Activated naive CD4-positive, alpha-beta T cell (primary cell): ENCODE results near the gene TMPRSS11D.

Experiments used
- DNase-seq, 4 experiments: peaks; one replicate each; lab custom pipeline; 2025; lab: John Stamatoyannopoulos, UW

Gene TMPRSS11D, protein sequence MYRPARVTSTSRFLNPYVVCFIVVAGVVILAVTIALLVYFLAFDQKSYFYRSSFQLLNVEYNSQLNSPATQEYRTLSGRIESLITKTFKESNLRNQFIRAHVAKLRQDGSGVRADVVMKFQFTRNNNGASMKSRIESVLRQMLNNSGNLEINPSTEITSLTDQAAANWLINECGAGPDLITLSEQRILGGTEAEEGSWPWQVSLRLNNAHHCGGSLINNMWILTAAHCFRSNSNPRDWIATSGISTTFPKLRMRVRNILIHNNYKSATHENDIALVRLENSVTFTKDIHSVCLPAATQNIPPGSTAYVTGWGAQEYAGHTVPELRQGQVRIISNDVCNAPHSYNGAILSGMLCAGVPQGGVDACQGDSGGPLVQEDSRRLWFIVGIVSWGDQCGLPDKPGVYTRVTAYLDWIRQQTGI

DNA sequence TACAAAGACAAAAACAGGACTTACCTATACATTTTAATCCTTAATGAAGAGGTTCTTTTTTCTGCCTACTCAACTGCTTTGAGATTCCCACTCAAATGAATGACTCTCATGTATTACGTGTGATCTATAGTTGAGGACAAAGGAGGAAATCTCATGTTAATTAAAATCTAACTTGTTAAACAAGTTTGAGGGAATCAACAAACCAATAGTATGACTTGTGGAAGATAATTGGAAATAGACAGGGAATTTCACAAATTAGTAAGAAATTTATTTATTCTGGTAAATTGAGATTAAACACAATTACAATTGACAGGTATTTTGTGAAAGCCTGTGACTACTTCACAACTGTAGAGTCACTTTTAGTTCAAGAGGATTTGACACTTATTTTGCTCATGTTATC is at the start of gene TMPRSS11D:
Gene TMPRSS11D (minus strand): TSS at position 101 of the 400 bp plus-strand sequence. CDS start 69 bp downstream, at position 32.
- DNase-seq: no peak

DNA sequence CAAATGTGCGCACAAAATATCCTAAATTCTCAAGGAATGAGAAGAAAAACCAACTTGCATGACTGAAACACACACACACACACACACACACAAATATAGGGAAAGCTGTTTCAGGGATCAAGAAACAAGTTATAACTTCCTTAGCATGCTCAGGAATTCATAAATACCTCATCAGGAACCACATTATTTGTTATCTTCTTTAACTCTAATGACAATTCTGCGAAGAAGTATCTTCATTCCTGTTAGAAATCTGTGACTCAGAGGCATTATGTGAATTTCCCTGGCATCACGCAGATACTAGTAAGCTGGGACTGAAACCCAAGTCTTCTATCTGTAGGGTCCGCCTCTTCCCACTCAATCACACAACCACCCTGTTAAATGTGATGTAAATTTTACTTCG is 49.2 kb upstream of the TMPRSS11D start:
- DNase-seq: no peak

DNA sequence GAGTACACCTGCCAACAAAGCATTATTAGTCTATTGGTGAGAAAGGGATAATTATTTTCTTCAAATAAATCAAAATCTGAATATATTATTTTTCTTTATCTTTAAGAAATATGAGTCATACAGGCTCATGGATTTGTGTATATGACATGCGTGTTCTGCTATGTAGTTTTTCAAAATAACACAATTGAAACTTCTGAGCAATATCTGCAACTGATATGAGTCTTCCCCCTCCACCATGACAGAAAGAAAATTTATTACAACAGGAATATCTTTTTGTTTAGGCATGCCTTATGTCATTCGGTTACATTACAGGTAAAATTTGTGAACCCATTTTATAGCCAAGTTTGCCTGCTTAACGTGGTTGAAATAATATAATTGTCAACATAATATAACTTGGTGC is 47.5 kb upstream of the TMPRSS11D start:
- DNase-seq: no peak

DNA sequence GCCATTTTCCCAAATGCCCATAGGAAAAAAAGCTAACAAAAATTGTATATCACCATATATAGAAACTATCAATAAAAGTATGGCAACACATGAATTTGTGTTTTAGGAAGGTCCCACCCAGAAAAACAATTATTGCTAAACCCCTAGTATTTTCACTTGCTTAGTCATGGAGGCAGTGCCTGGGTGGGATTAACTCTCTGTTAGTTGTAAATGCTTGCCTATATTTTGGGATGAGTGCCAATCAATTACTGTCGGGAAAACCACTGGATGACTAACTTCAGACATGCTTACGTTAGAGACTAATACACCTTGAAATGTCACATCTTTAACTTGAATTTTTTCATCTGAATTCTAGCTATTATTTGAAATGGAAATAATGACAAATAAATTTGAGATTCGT is 45.6 kb upstream of the TMPRSS11D start:
- no peak for DNase-seq

DNA sequence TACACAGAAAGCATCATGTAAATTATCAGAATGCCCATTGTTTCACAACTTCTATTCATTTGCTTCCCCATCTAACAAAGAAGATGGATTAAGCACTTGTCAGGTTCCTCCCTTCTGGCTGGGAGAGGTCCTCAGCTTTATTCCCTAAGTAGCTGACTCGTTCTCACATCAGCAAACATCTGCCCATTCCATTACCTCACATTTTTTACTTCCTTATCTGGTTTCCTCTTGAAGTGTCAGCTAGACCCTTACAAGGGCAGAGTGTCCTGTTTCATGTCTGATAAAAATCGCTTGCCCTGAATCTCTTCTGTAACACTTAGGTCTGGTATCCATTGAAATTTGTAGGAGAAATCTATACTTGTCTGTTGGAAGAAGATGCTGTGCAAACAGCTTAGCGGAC is 44.7 kb upstream of the TMPRSS11D start:
- DNase-seq: no peak

GRCh38 chr4:67927251-67927650 is 43.4 kb upstream of the TMPRSS11D start:
- no peak for DNase-seq

DNA sequence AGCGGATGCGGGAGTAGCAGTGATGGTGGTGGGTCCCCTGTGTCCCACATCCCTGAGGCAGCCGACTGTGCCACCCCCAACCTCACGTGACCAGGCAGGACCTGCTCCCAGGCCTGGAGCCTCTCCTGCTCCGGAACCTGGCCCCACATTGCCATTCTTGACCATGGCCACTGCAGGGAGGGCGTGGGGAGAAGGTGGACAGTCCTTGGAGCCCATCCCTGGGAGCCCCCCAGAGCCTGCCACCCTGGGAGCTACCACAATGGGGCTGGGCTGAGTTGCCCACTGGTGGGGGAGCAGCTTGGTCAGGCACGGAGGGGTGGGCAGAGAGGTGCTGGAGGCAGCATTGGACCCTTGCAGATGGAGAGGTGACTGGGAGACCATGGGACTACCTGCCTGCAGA is 42.7 kb upstream of the TMPRSS11D start:
- DNase-seq: no peak

DNA sequence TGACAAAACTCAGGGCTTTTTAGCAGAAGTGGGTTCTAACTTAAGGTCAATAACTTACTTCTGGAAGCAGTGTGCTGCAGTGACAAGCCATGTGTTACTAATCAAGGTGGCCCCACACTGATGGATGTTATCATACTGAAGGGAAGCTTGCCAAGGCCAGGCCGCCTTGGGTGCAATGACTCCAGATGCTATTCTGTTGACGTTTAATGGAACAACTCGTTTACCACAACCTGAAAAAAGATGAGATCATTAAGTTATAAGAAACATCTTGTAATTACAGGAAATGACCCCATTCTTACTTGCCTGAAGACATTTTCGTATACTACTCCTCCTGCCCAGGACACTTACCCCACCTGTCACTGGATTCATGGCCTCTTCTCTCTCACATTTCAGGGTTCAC is 38.9 kb upstream of the TMPRSS11D start:
- DNase-seq: no peak

DNA sequence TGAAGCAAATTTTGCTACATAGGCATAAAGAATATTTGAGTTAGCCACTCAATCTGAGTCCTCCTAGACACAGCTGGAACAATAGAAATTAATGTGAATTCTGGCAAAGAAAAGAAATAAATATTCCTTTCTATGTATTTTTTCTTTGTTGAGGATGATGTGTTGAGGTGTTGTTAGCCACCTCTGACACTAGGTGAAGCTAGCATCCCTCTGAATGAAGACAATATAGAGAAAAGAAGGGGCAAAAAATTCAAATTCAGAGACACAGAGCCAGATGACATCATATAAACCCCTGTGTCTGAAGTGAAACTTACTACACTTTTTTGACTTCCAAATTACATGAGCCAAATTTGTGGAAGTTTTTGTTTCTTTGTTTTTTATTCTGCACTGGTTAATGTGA is 34.6 kb upstream of the TMPRSS11D start:
- no peak for DNase-seq

DNA sequence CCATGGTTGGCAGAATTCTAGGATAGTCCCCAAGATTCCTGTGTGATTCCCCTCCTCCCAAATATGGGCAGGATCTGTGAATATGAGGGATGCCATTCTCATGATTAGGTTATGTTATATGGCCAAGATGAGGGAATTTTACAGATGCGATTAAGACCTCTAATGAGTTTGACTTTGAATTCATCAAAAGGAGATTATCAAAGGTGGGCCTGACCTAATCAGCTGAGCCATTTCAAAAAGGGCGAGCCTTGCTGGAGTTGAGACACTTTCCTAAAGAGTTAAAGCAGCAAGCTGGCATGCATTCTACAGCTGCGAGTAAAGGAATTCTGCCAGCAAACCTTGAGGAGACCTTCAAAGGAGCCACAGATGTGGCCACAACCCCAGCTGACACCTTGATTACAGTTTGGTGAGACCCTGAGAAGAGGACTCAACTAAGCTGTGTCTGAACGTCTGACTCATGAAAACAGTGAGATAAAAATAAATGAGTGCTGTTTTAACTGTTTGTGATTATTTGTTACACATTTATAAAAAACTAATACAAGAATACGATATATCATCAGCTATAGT is 31.7 kb upstream of the TMPRSS11D start:
- DNase-seq: no peak

- no peak for DNase-seq
Measured at GRCh38 chr4:67912080-67912479, 28.3 kb upstream of the TMPRSS11D start.

- DNase-seq: no peak
Measured at GRCh38 chr4:67911638-67912037, 27.8 kb upstream of the TMPRSS11D start.

DNA sequence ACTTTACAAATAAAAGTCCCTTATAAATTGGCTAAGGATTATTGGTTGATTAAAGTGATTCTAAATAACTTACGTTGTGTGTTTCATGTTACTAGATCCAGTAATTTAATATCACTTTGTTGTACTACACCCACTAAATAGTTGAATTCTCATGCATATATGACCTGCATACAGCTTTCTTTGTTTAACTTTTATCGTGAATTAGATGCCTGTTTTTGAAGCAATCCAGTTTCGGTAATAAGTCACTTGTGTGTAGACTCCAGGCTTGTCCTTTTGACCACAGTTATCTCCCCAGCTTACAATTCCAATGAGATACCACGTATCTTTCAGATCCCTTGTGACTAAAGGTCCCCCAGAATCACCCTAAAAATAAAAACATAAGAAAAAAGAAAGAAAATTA is 27.3 kb upstream of the TMPRSS11D start:
- DNase-seq: no peak

GRCh38 chr4:67910585-67910905 is 26.7 kb upstream of the TMPRSS11D start:
- DNase-seq: no peak

GRCh38 chr4:67909905-67910584 is 26.2 kb upstream of the TMPRSS11D start:
- no peak for DNase-seq

GRCh38 chr4:67907650-67908049 is 23.8 kb upstream of the TMPRSS11D start:
- DNase-seq: no peak

DNA sequence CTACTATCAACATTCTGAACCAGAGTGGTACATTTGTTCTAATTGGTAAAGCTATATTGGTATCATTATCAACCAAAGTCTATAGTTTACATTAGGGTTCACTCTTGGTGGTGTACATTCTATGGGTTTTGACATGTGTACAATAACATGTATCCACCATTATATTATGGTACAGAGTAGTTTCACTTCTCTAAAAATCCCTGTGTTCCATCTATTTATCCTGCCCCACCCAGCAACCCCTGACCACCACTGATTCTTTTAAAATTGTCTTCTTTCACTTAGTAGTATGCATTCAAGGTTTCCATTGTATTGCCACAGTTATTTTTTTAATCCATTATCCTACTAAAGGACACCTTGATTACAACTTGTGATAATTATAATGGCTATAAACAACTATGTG is 15.3 kb upstream of the TMPRSS11D start:
- DNase-seq: no peak

- no peak for DNase-seq
Measured at GRCh38 chr4:67897686-67898085, 13.9 kb upstream of the TMPRSS11D start.

- no peak for DNase-seq
Measured at GRCh38 chr4:67896421-67897065, 12.7 kb upstream of the TMPRSS11D start.

DNA sequence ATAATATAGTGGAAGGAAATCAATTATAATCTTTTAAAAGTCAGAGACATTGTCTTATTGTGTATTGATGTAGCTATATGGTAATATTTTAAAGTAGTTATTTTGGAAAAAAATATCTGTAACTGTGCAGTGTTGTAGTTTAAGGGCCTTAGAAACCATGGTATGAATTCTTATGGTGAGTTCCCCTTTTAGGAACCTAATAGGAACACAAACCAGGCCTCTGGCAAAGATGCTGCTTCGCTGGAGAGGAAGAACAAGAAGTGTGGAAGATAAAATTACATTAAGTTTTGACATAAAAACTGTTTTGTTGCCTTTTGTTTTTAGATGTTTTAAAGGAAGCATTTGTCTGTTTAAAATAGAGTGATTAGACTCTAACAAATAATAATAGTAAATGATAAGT is 10.9 kb upstream of the TMPRSS11D start:
- DNase-seq: no peak

- DNase-seq: no peak
Measured at GRCh38 chr4:67892905-67893304, 9.1 kb upstream of the TMPRSS11D start.

DNA sequence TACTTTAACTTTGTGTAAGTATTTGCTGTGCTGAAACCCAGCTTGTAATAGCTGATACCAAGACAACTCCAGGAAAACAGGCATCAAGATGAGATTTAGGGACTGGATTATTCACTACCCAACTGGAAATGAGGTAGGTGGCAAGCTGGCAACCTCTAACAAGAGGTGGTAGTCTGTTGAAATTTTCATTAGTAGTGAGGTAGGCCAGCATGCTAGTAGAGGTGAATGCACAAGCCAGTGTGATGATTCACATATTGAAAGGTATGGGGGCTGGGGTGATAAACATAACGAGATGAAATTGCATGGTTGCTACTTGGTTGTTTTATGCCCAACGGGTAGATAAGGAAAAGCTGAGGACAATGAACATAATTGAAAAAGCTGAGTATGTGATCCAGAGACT is 8.5 kb upstream of the TMPRSS11D start:
- no peak for DNase-seq

DNA sequence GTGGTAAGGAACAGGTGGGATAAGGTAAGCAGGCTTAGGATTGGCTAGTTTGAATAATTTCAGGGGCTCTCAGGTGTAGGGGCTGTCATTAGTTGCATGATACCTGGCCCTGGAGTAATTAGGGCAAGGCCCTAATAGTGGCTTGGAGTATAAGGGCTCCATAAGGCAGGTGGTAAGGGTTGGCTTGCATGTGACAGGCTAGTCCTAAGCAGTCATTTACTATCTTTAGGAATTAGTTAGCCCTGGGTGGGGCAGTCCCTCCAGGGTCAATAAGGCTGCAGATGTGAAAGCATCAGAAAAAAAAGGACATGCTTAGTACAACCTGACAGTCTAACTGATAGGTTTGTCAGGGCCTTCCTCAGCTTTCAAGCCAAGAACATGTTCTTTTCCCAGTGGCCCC is 7.8 kb upstream of the TMPRSS11D start:
- DNase-seq: no peak
